IPS DF 4.7 (cell line): Measurements from ENCODE around the gene GRIK2.
A peak's percentile ranks its signal among the peaks of the same experiment; 100 is the strongest.

ENCODE experiments used
- DNase-seq: peaks from one replicate; pipeline ENCODE4 v3.0.0-alpha.2; 2013; ENCODE audit warnings: low spot score; ENCODE audit errors: extremely low read depth

The GRIK2 gene

GRCh38 chr6:101711518-101711917 is 318.0 kb downstream of the GRIK2 start:
- DNase-seq: no peak

- no peak for DNase-seq
Measured at GRCh38 chr6:101716387-101716786, 322.9 kb downstream of the GRIK2 start.

- DNase-seq: peak; percentile 76
Measured at GRCh38 chr6:101716810-101717209, 323.3 kb downstream of the GRIK2 start.

DNA sequence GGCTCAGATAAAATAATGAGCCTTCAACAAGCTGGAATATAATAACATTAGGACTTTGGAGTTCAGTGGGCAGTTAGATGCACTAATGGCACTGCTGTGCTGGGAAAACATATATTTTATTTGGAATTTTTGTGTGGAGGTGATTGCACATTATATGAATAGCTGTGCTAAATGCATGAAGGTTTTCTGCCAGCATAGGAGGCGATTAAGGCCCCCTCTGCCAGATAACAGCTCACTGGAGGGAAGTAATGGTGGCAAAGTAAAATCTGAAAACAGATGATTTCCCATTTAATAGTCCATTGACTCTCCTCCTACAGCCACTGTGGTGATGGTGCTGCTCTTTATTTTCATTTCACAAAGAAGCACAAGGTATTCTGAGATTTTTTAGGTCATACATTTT is 326.0 kb downstream of the GRIK2 start:
- DNase-seq: no peak

DNA sequence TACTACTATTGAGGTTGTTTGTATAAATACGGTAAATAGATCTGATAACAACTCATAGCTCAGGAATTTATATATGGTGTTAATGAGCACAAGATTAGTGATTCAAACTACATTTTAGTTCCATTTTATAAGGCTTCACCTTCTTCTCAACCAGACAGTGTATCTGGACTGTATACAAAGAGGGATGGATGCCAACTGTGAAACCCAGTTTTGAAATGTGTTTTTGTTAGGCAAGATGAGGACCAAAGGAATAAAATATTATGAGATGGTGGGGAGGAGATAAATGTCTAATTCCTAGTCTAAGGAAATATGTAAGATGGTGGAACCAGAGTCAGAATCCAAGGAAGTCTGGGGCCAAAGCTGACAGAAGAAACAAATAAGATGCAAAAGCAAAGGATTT is 329.0 kb downstream of the GRIK2 start:
- DNase-seq: no peak

DNA sequence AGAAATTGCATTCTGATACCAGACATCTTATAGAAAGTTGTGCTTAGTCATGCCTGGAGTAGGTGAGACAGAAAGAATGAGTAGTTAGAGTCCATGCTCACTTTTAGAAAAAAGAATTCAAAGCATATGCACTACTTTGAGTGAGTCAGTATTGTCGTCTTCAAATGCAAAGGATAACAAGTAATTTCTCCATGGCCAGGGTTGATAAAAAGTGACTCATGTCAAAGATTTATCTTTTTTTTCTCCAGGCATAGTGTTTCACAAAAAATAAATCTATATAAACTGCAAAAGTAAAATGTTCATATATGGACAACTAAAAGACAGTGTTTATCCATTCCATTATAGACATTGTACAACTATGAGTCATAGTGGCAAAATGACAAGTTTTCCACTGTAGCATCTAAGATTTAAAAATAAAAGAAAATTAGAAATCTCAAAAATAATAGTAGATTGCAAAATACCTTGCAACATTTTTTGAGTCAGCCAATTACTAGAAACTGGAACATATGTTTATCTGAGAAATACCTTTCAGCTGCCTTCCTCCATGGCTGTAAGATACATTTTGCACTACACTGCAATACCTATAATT is 329.6 kb downstream of the GRIK2 start:
- DNase-seq: no peak

DNA sequence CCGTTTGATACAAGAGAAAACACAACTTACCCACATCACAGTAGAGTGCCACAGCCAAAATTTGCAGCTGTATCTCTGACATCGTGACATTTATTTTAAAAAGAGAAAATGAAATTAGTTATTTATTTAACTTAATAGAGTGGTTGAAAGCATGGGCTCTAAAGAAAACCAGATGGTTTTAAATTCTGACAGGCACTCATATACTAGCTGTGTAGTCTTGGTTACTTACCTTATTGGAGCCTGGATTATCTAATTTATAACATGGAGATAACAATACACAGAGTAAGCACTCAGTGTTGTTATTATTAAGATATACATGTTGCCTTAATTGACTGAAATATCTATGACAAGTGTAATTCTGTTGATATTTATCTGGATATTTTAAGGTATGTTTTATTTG is 334.9 kb downstream of the GRIK2 start:
- DNase-seq: no peak

- no peak for DNase-seq
Measured at GRCh38 chr6:101728956-101729355, 335.4 kb downstream of the GRIK2 start.

- DNase-seq: no peak
Measured at GRCh38 chr6:101730954-101731353, 337.4 kb downstream of the GRIK2 start.

DNA sequence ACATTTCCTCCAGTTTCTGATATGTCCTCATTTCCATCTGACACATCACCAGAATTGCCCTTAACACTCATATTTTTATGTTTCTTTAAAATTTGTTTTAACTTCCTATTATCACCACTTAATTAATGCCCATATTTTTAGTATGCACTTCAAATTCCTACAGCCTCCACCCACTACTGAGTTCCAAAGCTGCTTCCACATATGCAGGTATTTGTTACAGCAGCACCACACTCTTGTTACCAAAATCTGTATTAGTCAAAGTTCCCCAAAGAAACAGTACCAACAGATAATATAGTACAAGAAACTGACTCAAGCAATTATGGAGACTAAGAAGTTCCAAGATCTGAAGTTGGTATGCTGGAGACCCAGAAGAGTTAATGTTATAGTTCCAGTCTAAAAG is 340.4 kb downstream of the GRIK2 start:
- DNase-seq: no peak

- no peak for DNase-seq
Measured at GRCh38 chr6:101738481-101738880, 345.0 kb downstream of the GRIK2 start.

DNA sequence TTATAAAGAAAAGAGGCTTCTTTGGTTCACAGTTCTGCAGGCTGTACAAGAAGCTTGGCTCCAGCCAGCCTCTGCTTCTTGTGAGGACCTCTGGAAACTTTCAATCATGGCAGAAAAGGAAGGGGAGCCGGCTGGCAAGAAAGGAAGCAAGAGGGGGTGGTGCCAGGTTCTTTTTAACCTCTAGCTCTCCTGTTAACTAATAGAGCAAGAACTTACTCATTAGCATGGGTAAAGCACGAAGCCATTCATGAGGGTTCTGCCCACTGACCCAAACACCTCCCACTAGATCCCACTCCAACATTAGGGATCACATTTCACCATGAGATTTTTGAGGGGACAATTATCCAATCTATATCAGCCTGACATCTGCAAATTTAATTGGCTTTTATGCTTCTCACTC is 347.1 kb downstream of the GRIK2 start:
- DNase-seq: no peak

- no peak for DNase-seq
Measured at GRCh38 chr6:101741474-101742171, 348.1 kb downstream of the GRIK2 start.

- DNase-seq: no peak
Measured at GRCh38 chr6:101747160-101747559, 353.7 kb downstream of the GRIK2 start.

GRCh38 chr6:101747716-101748115 is 354.2 kb downstream of the GRIK2 start:
- DNase-seq: no peak

DNA sequence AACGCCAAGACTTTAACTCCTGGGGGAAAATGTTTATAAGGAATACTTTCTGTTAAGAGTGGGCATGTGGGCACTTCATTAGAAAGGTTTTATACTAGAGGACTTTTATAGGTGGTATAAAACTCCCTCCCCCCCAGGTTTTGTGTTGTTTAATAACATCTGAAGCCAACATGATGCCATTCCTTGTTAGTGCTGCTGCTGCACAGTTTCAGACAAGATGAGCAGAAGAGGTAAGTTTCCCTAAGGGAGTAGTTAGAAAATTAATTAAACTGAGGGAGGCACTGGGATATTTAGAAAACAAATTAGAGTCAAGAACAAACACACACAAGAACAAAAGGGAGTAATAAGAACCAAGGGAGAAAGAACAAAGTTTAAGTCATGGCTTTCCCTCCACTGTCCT is 362.4 kb downstream of the GRIK2 start:
- DNase-seq: no peak

DNA sequence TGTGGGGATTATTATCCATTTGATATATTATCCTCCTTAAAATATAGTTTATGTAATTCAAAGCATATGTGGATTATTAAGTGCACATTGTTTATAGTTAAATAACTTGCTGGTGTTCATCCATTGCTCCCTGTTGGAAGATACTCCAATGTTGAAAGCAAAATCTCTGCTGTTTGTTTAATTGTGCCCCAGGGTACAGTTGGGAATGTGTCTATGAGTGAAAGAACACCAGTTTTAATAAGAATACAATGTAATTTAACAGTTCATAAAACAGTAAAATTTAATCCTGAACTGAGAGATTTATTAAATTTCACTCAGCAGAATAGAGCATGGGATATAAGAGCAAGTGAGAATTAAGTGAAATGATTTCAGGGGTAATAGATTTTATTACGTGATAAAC is 364.9 kb downstream of the GRIK2 start:
- no peak for DNase-seq

DNA sequence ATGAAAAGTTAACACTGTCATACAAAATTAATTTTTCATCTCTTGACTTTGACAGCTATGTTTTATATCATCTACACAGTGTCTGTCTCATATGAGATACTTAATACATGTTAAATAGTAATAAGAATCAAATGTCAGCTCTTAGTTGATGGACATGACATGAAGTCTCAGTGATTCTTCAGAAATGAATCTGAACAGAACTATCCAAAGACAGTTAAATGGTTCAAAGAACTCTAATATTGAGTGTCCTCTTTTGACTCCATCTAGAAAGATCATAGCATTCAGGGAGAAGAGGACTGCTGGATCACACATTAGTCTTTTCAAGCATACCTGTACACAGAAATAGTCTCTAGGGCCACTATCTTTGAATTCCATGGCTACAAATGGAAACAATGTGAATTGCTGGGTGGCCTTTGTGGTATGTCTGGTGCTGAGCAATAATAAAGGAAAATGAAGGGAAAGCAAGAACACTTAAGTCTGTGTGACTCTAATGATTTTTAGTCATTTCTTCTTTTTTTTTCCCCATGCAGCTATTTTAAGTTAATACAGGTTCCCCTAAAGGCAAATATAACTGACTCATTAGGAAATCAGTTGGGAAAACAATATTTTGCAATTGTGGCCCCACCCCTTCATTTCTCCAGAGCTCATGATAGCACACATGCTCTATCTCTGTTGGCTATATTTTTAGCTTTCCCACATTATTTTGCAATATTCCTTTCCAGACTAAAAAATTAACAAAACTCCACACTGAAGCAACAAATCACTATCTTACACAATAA is 367.5 kb downstream of the GRIK2 start:
- no peak for DNase-seq

GRCh38 chr6:101762851-101763250 is 369.3 kb downstream of the GRIK2 start:
- no peak for DNase-seq

- DNase-seq: no peak
Measured at GRCh38 chr6:101765281-101765680, 371.8 kb downstream of the GRIK2 start.

GRCh38 chr6:101770116-101770515 is 376.6 kb downstream of the GRIK2 start:
- DNase-seq: no peak

- no peak for DNase-seq
Measured at GRCh38 chr6:101776919-101777350, 383.4 kb downstream of the GRIK2 start.

GRCh38 chr6:101777646-101778045 is 384.1 kb downstream of the GRIK2 start:
- DNase-seq: no peak
